GM12873 (cell line): ENCODE results near the gene THBS3.

Experiments used
- CTCF ChIP-seq: IDR thresholded peaks from 2 replicates; pipeline ENCODE4 v1.5.1; 2012; ENCODE audit warnings: low read depth, mild to moderate bottlenecking, moderate library complexity, low read length, control low read depth; ENCODE audit not compliant: insufficient read depth; ENCODE audit errors: missing control alignments

The THBS3 gene

GRCh38 chr1:155226188-155226909 lies 18.7 kb upstream of the THBS3 start:
- peak; percentile 69 for TF ChIP-seq CTCF

GRCh38 chr1:155223047-155223446 lies 15.3 kb upstream of the THBS3 start:
- TF ChIP-seq CTCF: no peak

GRCh38 chr1:155219592-155220031 lies 11.9 kb upstream of the THBS3 start:
- no peak for TF ChIP-seq CTCF

GRCh38 chr1:155218854-155219591 lies 11.3 kb upstream of the THBS3 start:
- TF ChIP-seq CTCF: no peak

GRCh38 chr1:155210314-155211104 lies 2.8 kb upstream of the THBS3 start:
- no peak for TF ChIP-seq CTCF

- TF ChIP-seq CTCF: no peak
Measured at GRCh38 chr1:155209312-155209721, 1.6 kb upstream of the THBS3 start.
